Effector CD4-positive, alpha-beta T cell (primary cell): ENCODE data around the gene SLC26A6.

ENCODE experiments used
- DNase-seq: peaks from one replicate; pipeline ENCODE4 v3.0.0-alpha.2; 2020

SLC26A6 gene

DNA sequence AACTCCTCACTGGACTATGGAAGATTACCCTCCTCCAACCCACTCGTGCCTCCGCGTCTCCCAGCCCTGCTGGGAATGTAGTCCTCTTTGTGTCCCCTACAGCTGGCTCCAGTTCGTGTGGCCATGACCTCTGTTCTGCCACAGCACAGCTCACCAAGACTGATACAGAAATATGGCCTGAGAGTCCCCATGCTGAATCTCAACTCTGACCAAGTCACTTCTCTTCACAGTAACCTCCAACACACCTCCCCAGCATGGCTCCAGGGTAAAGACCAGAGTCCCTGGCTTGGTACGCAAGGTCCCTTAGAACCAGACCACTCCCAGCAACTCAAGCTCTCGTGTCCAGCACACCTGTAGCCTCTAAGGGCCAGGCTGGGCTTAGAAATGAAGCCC is 37.9 kb downstream of the SLC26A6 start:
- no peak for DNase-seq

DNA sequence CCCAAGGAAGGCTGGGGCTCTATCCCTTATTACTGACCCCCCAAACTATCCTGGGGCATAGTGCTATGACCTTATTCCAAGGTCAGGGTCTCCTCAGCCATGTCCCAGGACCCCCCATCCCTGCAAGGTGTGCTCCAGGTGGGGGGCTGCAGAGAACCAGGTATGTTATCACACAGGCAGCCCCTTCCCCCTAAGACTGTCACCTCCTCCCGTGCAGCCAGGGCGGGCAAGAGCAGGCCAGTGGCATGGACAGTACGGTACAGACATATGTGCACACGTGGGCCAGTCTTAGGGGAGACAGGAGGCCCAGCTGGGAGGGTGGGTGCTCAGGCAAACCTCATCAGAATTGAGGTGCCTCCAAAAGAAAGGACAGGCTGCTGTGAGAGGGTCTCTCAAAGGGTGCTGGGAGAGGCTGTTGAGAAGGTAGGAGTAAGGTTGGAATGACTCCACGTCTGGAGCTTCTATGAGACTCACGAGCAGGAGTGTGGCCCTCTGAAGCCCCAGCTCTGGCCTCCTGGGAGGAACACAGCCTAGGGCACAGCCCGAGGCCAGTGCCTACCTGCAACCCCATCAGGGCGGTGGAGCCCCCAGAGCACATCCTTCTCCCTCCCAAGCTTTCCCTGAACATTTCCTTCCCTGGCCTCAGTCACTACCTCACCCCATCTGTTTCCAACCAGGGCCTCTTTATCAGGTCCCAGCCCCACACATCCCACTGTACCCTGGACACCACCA is 38.4 kb downstream of the SLC26A6 start:
- no peak for DNase-seq

DNA sequence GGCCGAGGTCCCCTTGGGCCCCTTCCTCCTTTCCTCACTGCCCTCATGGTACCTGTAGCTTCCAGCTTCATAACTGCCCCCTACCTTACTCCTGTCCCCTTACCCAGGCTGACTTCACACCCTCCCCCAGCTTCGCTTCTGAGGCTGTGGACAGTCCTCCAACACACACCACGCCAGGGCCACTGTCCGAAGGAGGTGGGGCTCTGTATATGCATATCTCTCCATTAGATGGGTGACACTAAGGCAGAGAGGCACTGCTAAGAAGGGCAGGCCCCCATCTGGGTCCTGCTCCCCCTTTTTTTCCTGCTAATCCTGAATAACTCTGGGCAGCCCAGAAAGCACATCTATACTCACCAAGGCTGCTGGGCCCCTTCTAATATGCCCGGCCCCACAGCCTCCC is 39.1 kb downstream of the SLC26A6 start:
- DNase-seq = no peak

GRCh38 chr3:48595526-48596121 is 39.6 kb downstream of the SLC26A6 start:
- DNase-seq = no peak

DNA sequence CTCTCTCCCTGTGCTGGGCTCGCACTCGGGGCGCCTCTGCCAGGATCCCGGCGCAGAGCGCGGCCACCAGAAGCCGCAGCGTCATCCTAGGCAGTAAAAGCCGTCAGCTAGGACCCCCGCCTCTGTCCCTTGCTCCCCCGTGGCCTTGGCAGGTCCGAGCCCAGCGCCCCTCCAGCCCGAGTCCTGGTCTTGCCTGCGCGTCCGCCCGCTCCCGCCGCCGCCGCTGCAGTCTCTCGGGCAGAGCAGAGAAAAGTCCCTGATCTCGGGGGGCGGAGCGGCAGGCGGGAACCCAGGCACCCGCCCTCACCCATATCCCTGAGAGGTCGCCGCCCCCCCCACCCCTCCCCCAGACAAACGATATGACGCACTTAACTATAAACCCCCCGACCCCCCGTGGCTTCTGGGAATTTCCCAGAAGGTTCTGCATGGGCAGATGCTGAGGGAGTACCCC is 40.2 kb downstream of the SLC26A6 start, which contains the start of gene COL7A1:
Gene COL7A1 (minus strand): TSS at position 255 of the 451 bp plus-strand sequence. CDS start 170 bp downstream, at position 85.
- no peak for DNase-seq

GRCh38 chr3:48594417-48595049 is 40.7 kb downstream of the SLC26A6 start:
- no peak for DNase-seq

DNA sequence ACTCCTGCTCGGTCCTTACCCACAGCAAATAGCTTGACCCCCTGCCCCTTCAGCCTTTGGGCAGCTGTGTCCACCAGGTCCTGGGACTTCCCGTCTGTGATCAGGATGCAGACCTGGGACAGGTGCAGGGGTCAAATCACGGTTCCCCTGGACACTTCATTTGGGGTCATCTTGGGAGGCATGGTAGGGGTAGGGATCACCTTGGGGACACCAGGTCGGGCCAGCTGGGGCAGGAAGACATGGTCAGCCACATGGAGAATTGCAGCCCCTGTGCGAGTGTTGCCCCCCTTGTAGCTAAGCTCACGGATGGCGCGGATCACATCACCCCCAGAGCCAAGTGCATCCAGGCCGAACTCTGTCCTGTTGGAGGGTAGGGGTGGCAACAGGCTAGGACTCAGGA is 41.9 kb downstream of the SLC26A6 start:
- DNase-seq = no peak

- no peak for DNase-seq
Measured at GRCh38 chr3:48592519-48593087, 42.7 kb downstream of the SLC26A6 start.

GRCh38 chr3:48591886-48592518 is 43.3 kb downstream of the SLC26A6 start:
- DNase-seq = no peak

- no peak for DNase-seq
Measured at GRCh38 chr3:48591436-48591835, 43.8 kb downstream of the SLC26A6 start.

GRCh38 chr3:48588230-48588629 is 47.0 kb downstream of the SLC26A6 start:
- DNase-seq = no peak

- no peak for DNase-seq
Measured at GRCh38 chr3:48587686-48588085, 47.6 kb downstream of the SLC26A6 start.

DNA sequence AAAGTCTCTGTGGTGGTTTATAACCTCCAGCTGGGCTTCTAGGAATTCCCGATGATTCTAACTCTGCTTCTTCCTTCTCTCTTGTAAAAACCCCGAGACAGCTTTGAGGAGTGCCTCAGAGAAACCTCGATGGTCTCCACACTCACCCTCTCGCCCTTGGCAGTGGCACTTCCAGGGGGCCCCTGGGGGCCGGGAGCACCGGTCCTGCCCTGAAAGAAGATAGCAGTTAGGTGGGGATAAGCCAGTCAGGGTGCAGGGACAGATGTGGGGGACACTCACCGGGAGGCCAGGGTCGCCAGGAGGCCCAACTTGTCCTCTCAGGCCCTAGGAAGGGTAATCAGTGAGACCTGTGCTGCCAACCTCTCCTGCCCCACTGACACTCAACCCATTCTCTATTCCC is 49.9 kb downstream of the SLC26A6 start:
- DNase-seq = no peak

DNA sequence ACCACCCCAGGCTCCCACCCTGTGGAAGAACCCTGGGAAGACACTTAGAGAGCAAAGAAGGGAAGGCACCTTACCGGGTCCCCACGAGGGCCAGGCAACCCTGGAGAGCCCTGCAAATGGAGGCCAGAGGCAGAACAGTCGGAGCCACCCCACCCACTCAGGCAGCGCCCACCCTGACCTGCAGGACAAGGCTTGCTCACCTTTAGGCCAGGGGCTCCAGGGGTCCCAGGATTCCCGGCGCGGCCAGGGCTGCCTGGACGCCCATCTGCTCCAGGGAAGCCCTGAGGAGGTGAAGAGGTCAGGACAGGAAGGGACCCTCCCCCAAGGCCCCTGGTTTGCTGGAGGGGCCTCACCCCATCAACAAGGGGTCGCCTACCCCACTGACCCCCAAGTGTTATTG is 50.4 kb downstream of the SLC26A6 start:
- no peak for DNase-seq

DNA sequence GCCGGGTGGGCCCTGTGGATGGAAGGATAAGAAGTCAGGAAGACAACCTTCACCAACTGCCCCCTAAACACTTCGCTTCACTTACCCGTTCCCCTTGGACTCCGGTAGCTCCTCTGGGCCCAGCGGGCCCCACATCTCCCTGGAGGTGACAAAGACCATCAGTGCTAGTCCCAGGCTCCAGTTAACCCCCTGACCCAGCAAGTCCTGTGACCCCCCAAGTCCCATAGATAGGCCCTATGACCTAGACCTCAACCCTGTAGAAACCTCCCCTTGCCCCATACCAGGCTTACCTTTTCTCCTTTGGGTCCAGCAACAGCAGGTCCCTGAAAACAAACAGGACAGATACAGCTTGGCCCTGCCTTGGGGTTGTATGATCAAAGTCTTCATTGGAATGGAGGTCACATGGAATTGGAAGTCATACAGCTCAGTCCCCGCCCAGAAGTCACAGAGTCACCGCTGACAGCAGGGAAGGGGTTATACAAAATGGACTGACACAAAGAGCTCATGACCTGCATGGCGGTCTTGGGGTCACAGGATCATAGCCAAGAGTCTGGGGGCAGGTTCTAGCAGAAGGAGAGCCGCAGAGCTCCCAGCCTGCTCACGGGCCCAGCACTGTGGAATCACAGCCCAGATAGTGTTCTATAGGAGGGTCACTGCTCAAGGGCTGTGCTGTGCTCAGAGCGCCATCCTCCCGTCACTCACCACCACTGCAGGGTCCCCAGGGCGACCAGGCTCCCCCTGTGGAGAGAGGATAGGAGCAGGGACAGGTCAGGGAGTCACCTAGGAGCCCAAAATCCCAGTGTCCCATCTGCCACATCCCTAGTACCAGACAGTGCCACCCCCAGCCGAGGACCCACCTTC is 53.4 kb downstream of the SLC26A6 start:
- DNase-seq = no peak

DNA sequence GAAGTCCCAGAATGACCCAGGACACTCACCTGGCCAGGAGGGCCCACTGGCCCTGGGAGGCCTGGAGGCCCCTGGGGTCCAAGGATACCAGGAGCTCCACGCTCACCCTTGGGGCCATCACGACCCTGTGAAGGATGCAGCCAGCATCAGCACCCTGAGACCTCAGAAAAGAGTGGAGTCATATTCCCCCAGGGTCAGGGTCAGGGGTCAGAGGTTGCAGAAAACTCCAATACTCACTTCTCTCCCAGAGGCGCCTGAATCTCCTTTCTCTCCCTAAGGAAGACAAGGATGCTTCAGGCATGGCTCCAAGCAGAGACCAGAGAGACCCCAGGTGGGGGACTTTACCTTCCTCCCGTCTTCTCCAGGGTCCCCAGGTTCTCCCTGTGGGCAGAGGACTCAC is 58.6 kb downstream of the SLC26A6 start:
- DNase-seq = no peak
